Astrocyte (in vitro differentiated cells and primary cell): ENCODE results near the gene NXN. TPM values are rescaled to one million over a fixed set of nuclear protein-coding genes. Genes with fewer than 3 reads are reported as not detected.

Experiments
- DNase-seq: peaks from one replicate; pipeline ENCODE4 v3.0.0-alpha.2; 2010; ENCODE audit warnings: low read depth
- FAIRE-seq: peaks from 2 replicates; lab custom pipeline; 2011; peaks lifted over from hg19 to GRCh38; lab: Jason Lieb, UNC
- H2AFZ ChIP-seq: 2 replicates; pipeline ENCODE4 v1.6.0; 2012; ENCODE audit warnings: low read depth, low read length, inconsistent platforms
- H3K27ac ChIP-seq: 2 replicates; pipeline ENCODE4 v1.5.1; 2011; ENCODE audit warnings: low read depth, low read length, inconsistent platforms
- H3K27me3 ChIP-seq: 2 replicates; pipeline ENCODE4 v1.6.0; 2011; ENCODE audit warnings: low read length, inconsistent platforms; ENCODE audit not compliant: insufficient read depth
- H3K36me3 ChIP-seq: 2 replicates; pipeline ENCODE4 v1.5.1; 2011; ENCODE audit warnings: low read length, inconsistent platforms; ENCODE audit not compliant: insufficient read depth
- H3K4me1 ChIP-seq: 2 replicates; pipeline ENCODE4 v1.5.1; 2011; ENCODE audit warnings: low read length, inconsistent platforms; ENCODE audit not compliant: insufficient read depth
- H3K4me2 ChIP-seq: 2 replicates; pipeline ENCODE4 v1.6.0; 2012; ENCODE audit warnings: low read length, inconsistent platforms
- H3K4me3 ChIP-seq: 2 replicates; pipeline ENCODE4 v1.5.1; 2011; ENCODE audit warnings: low read depth, mild to moderate bottlenecking, low read length, inconsistent platforms; ENCODE audit not compliant: insufficient read depth
- H3K79me2 ChIP-seq: 2 replicates; pipeline ENCODE4 v1.6.0; 2012; ENCODE audit warnings: mild to moderate bottlenecking, low read length, inconsistent platforms; ENCODE audit not compliant: insufficient read depth
- H3K9ac ChIP-seq: 2 replicates; pipeline ENCODE4 v1.6.0; 2012; ENCODE audit warnings: mild to moderate bottlenecking, low read length, inconsistent platforms
- H3K9me3 ChIP-seq: 2 replicates; pipeline ENCODE4 v1.5.1; 2012; ENCODE audit warnings: low read depth, mild to moderate bottlenecking, low read length, inconsistent platforms; ENCODE audit not compliant: insufficient read depth
- H4K20me1 ChIP-seq: 2 replicates; pipeline ENCODE4 v1.6.0; 2012; ENCODE audit warnings: low read length, inconsistent platforms; ENCODE audit not compliant: insufficient read depth
- H3K27ac Mint-ChIP-seq: one replicate; pipeline ENCODE4 v1.8.0; 2021; ENCODE audit warnings: mild to moderate bottlenecking, mixed read lengths; ENCODE audit not compliant: unreplicated experiment
- H3K27me3 Mint-ChIP-seq: one replicate; pipeline ENCODE4 v1.8.0; 2021; ENCODE audit warnings: low read depth, mixed read lengths; ENCODE audit not compliant: unreplicated experiment
- H3K36me3 Mint-ChIP-seq: one replicate; pipeline ENCODE4 v1.8.0; 2021; ENCODE audit warnings: low read depth, mixed read lengths; ENCODE audit not compliant: unreplicated experiment
- H3K4me1 Mint-ChIP-seq: one replicate; pipeline ENCODE4 v1.8.0; 2021; ENCODE audit warnings: low read depth, mixed read lengths; ENCODE audit not compliant: unreplicated experiment
- H3K4me3 Mint-ChIP-seq: one replicate; pipeline ENCODE4 v1.8.0; 2021; ENCODE audit warnings: mild to moderate bottlenecking, moderate library complexity, mixed read lengths; ENCODE audit not compliant: unreplicated experiment
- H3K9me3 Mint-ChIP-seq: one replicate; pipeline ENCODE4 v1.8.0; 2021; ENCODE audit warnings: mild to moderate bottlenecking, mixed read lengths; ENCODE audit not compliant: unreplicated experiment
- CTCF ChIP-seq: IDR thresholded peaks from 2 replicates; pipeline ENCODE4 v1.5.1; 2011; ENCODE audit warnings: low read depth, mild to moderate bottlenecking, inconsistent platforms, low read length, moderate library complexity; ENCODE audit not compliant: insufficient read depth
- EZH2 ChIP-seq: IDR thresholded peaks from 2 replicates; pipeline ENCODE4 v1.6.1; 2012; ENCODE audit warnings: mild to moderate bottlenecking, low read length, inconsistent platforms; ENCODE audit not compliant: insufficient read depth
- total RNA-seq: library from RNA; stranded (reverse); gene quantifications from 2 replicates; pipeline ENCODE4 v1.2.1, GENCODE V29; 2021

The NXN gene
- total RNA-seq, 1 donor from 2014 or later = 104 TPM

GRCh38 chr17:880443-881269 is 98.9 kb downstream of the NXN start:
- peaks cover 44% of the 10 kb centered on the region for H4K20me1 ChIP-seq
- H3K27me3 Mint-ChIP-seq = no peaks in the 10 kb centered on the region
- H3K4me3 Mint-ChIP-seq = no peak overlapping the region
- peaks cover 23% of the 10 kb centered on the region for H3K36me3 Mint-ChIP-seq
- peak overlapping the region; percentile 70 for H3K27ac ChIP-seq
- H3K4me3 ChIP-seq = no peak overlapping the region
- TF ChIP-seq EZH2 (no peak), CTCF (no peak)
- no peaks in the 10 kb centered on the region for H3K9me3 Mint-ChIP-seq
- no peak overlapping the region for H2AFZ ChIP-seq
- H3K4me1 Mint-ChIP-seq = peaks cover 44% of the 10 kb centered on the region
- H3K4me2 ChIP-seq = peak overlapping the region; percentile 72
- peak overlapping the region; percentile 96 for H3K27ac Mint-ChIP-seq
- no peak for DNase-seq
- no peaks in the 10 kb centered on the region for H3K27me3 ChIP-seq
- peaks cover 56% of the 10 kb centered on the region for H3K79me2 ChIP-seq
- H3K4me1 ChIP-seq = peaks cover 24% of the 10 kb centered on the region
- H3K9ac ChIP-seq = peak overlapping the region; percentile 37
- no peaks in the 10 kb centered on the region for H3K36me3 ChIP-seq
- FAIRE-seq = no peak
- H3K9me3 ChIP-seq = no peaks in the 10 kb centered on the region

GRCh38 chr17:879546-880442 is 99.8 kb downstream of the NXN start:
- no peaks in the 10 kb centered on the region for H3K9me3 Mint-ChIP-seq
- Histone ChIP-seq H3K9me3 (no peaks in the 10 kb centered on the region), H3K9ac (peak overlapping the region; percentile 41), H3K79me2 (peaks cover 63% of the 10 kb centered on the region), H3K27ac (peak overlapping the region; percentile 70), H3K4me2 (peak overlapping the region; percentile 72), H3K4me1 (peaks cover 24% of the 10 kb centered on the region), H3K36me3 (no peaks in the 10 kb centered on the region), H2AFZ (no peak overlapping the region), H4K20me1 (peaks cover 51% of the 10 kb centered on the region), H3K4me3 (no peak overlapping the region), H3K27me3 (no peaks in the 10 kb centered on the region)
- peak overlapping the region; percentile 9 for H3K4me3 Mint-ChIP-seq
- TF ChIP-seq EZH2 (no peak), CTCF (peak; percentile 50)
- H3K27me3 Mint-ChIP-seq = no peaks in the 10 kb centered on the region
- FAIRE-seq (no peak), DNase-seq (peak; percentile 90)
- H3K4me1 Mint-ChIP-seq = peaks cover 42% of the 10 kb centered on the region
- peaks cover 20% of the 10 kb centered on the region for H3K36me3 Mint-ChIP-seq
- peak overlapping the region; percentile 96 for H3K27ac Mint-ChIP-seq
